K562 (cell line): Measurements from ENCODE around the gene CNTFR. TPM values are rescaled to one million over a fixed set of nuclear protein-coding genes. Genes with fewer than 3 reads are reported as not detected.

Source experiments
- ATF3 ChIP-seq, 2 experiments: fragments of 450-650 bp in 1 of 2; sonication (generic) in 1 of 2; formaldehyde crosslinking in 1 of 2; IDR thresholded peaks in 1 of 2; conservative IDR thresholded peaks in 1 of 2; 2 replicates each; pipeline versions ENCODE4 v1.6.1 to v1.8.1; 2016 to 2023; ENCODE audit warnings: mild to moderate bottlenecking in 2 of 2, moderate library complexity in 2 of 2, inconsistent platforms in 1 of 2, missing genetic modification reagents in 1 of 2
- ELF4 ChIP-seq: fragments of 450-650 bp; formaldehyde crosslinking; IDR thresholded peaks from 2 replicates; pipeline ENCODE4 v1.4.0; 2022; ENCODE audit warnings: missing genetic modification characterization
- GATAD2A ChIP-seq: fragments of 450-650 bp; IDR thresholded peaks from 2 replicates; pipeline ENCODE4 v1.6.1; 2017
- KDM4B ChIP-seq, 2 experiments: fragments of 450-650 bp in 1 of 2; sonication (generic) in 1 of 2; IDR thresholded peaks; 2 replicates each; pipeline ENCODE4 v1.6.1; 2016 to 2017; ENCODE audit warnings: borderline replicate concordance in 2 of 2, antibody characterized with exemption in 1 of 2, low read depth in 1 of 2, mild to moderate bottlenecking in 1 of 2
- MLX ChIP-seq, 2 experiments: fragments of 450-650 bp in 1 of 2; sonication (generic) in 1 of 2; formaldehyde crosslinking; conservative IDR thresholded peaks; 2 replicates each; pipeline versions ENCODE4 v1.4.0 to v1.8.1; 2020 to 2022; ENCODE audit warnings: mild to moderate bottlenecking in 1 of 2, missing genetic modification reagents in 1 of 2
- NCOA4 ChIP-seq: fragments of 450-650 bp; IDR thresholded peaks from 2 replicates; pipeline ENCODE4 v1.6.1; 2018; ENCODE audit warnings: mild to moderate bottlenecking; ENCODE audit not compliant: partially characterized antibody
- NEUROD1 ChIP-seq: fragments of 150-350 bp; IDR thresholded peaks from 2 replicates; pipeline ENCODE4 v1.6.1; 2014; ENCODE audit warnings: borderline replicate concordance, low read length, low read depth; ENCODE audit not compliant: partially characterized antibody
- NFYB ChIP-seq: IDR thresholded peaks from 2 replicates; pipeline ENCODE4 v1.6.1; 2011; ENCODE audit warnings: mild to moderate bottlenecking, moderate library complexity; ENCODE audit not compliant: insufficient read length; ENCODE audit errors: extremely low read depth
- PTRF ChIP-seq: fragments of 450-650 bp; IDR thresholded peaks from 2 replicates; pipeline ENCODE4 v1.6.1; 2016; ENCODE audit warnings: mild to moderate bottlenecking, missing genetic modification characterization, missing compliant biosample characterization
- SIRT6 ChIP-seq: IDR thresholded peaks from one replicate; pipeline ENCODE4 v1.6.1; 2012; ENCODE audit warnings: low read depth, mild to moderate bottlenecking, control low read depth, inconsistent platforms, low read length, moderate library complexity
- SP1 ChIP-seq: sonication (generic); formaldehyde crosslinking; IDR thresholded peaks from 2 replicates; pipeline ENCODE4 v1.8.1; 2022; ENCODE audit warnings: mild to moderate bottlenecking, missing genetic modification reagents
- ZNF511 ChIP-seq: sonication (generic); formaldehyde crosslinking; IDR thresholded peaks from 2 replicates; pipeline ENCODE4 v1.8.0; 2022; ENCODE audit warnings: mild to moderate bottlenecking, missing genetic modification reagents
- ZSCAN29 ChIP-seq: fragments of 450-650 bp; IDR thresholded peaks from 2 replicates; pipeline ENCODE4 v1.6.1; 2017
- polyA plus RNA-seq, 8 experiments: library from polyadenylated mRNA; depleted of rRNA in 4 of 8; stranded (reverse) in 5 of 8; unstranded in 3 of 8; fragments of >200 nt; fragmentation: Nextera tagmentation in 2 of 8; fragmentation: Illumina TruSeq in 1 of 8; extraction: Ambion mirVana in 2 of 8; extraction: Trizol in 1 of 8; gene quantifications; 2 replicates each; pipeline versions ENCODE4 v1.2.1 to v1.2.3, GENCODE V29; 2011 to 2014; ENCODE audit warnings: inconsistent platforms in 1 of 8, missing spikeins in 1 of 8
- total RNA-seq, 7 experiments: library from RNA; depleted of rRNA in 6 of 7; stranded (reverse); fragments of >200 nt in 6 of 7; fragmentation: Illumina TruSeq in 2 of 7; extraction: Trizol in 2 of 7; gene quantifications; 2 replicates each; pipeline versions ENCODE4 v1.2.1 to v1.2.3, GENCODE V29; 2011 to 2021; ENCODE audit warnings: low replicate concordance in 1 of 7
- TF ChIP-seq, protein P1 (sequence below): fragments of 450-650 bp; IDR thresholded peaks from 2 replicates; pipeline ENCODE4 v1.6.1; 2017; ENCODE audit warnings: mild to moderate bottlenecking, moderate library complexity
- TF ChIP-seq, protein P2 (sequence below): IDR thresholded peaks from 3 replicates; pipeline ENCODE4 v1.6.1; 2011; ENCODE audit warnings: borderline replicate concordance, mild to moderate bottlenecking; ENCODE audit not compliant: insufficient read length, insufficient read depth
- TF ChIP-seq, protein P3 (sequence below): fragments of 250-450 bp; sonication (Bioruptor Pico); IDR thresholded peaks from 2 replicates; pipeline ENCODE4 v1.5.0; 2022; ENCODE audit warnings: mild to moderate bottlenecking
- TF ChIP-seq, protein P4 (sequence below): fragments of 200-800 bp; sonication (Bioruptor generic); IDR thresholded peaks from 2 replicates; pipeline ENCODE4 v1.6.1; 2017; ENCODE audit warnings: missing genetic modification characterization, missing compliant biosample characterization

CNTFR gene
- total and polyA plus RNA-seq, 9 of the 15 experiments (the other 6 are each of a cell fraction or from before 2014, with no cell fraction given), result not detected

DNA sequence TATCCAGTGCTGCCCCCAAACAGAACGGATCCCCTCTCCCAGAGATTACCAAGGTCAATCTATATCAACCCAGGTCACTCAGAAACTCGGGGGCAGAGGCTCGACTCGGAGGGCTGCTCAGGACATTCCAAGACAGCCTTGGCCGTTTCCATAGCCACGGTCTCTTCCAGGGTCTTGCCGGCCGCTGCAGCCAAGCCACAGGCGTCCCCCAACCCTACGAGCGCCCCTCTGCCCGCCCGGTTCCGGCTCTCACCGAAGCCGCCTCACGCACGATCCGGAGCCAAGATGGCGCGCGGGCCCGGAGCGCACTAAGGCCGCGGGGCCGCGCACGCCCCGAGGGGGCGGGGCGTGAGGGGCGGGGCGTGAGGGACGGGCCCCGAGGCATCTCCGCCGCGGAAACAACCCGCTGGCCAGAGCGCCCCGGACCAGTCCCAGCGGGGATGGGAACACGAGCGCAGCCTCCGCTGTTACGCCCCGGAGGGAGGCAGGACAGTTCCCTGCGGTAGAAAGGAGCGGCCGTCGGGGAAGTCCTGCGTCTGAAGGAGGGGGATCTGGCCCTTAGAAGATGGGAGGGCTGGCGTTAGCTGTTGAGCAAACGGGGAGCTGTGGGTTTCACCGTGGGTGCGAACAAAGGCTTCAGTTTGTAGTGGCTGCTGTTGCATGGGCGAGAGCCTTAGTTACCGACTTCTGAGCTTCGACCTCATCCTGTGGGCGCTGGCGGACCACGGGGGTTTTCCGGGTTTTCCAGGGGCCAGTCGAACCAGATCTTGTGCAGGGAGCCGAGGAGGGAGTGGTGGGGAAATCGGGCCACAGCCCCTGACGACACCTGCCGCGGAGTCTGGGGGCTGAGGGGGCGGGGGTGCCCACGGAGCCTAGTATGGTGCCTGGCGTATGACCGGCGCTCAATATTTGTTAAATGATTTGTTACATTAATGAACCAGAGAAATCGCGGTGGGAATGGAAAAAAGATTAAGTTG, 22.6 kb upstream of the CNTFR start, which contains the start of gene RPP25L (continued):
- TF ChIP-seq KDM4B (IDR thresholded peaks at IDR 0.05; ENCODE audit: borderline replicate concordance in 2 of 2, low read depth in 1 of 2) (no peak), ZNF511 (CRISPR knock-in tag) (no peak; the same call in 1 of the 2 replicates), ZSCAN29 (no peak), NEUROD1 (no peak), SIRT6 (no peak), ELF4 (CRISPR knock-in tag) (no peak), NFYB (no peak), MLX (CRISPR knock-in tag; conservative IDR thresholded peaks at IDR 0.05) (no peak), ATF3 (IDR thresholded peaks at IDR 0.05) (no peak), ATF3 (CRISPR knock-in tag; conservative IDR thresholded peaks at IDR 0.05) (no peak), GATAD2A (no peak), SP1 (CRISPR knock-in tag) (peak; percentile 51; the same call in 1 of the 2 replicates), NCOA4 (no peak), PTRF (tag) (no peak)
- TF ChIP-seq, protein P1, sequence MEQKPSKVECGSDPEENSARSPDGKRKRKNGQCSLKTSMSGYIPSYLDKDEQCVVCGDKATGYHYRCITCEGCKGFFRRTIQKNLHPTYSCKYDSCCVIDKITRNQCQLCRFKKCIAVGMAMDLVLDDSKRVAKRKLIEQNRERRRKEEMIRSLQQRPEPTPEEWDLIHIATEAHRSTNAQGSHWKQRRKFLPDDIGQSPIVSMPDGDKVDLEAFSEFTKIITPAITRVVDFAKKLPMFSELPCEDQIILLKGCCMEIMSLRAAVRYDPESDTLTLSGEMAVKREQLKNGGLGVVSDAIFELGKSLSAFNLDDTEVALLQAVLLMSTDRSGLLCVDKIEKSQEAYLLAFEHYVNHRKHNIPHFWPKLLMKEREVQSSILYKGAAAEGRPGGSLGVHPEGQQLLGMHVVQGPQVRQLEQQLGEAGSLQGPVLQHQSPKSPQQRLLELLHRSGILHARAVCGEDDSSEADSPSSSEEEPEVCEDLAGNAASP, result no peak
- TF ChIP-seq, protein P2, sequence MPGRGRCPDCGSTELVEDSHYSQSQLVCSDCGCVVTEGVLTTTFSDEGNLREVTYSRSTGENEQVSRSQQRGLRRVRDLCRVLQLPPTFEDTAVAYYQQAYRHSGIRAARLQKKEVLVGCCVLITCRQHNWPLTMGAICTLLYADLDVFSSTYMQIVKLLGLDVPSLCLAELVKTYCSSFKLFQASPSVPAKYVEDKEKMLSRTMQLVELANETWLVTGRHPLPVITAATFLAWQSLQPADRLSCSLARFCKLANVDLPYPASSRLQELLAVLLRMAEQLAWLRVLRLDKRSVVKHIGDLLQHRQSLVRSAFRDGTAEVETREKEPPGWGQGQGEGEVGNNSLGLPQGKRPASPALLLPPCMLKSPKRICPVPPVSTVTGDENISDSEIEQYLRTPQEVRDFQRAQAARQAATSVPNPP, result no peak
- TF ChIP-seq, protein P3, sequence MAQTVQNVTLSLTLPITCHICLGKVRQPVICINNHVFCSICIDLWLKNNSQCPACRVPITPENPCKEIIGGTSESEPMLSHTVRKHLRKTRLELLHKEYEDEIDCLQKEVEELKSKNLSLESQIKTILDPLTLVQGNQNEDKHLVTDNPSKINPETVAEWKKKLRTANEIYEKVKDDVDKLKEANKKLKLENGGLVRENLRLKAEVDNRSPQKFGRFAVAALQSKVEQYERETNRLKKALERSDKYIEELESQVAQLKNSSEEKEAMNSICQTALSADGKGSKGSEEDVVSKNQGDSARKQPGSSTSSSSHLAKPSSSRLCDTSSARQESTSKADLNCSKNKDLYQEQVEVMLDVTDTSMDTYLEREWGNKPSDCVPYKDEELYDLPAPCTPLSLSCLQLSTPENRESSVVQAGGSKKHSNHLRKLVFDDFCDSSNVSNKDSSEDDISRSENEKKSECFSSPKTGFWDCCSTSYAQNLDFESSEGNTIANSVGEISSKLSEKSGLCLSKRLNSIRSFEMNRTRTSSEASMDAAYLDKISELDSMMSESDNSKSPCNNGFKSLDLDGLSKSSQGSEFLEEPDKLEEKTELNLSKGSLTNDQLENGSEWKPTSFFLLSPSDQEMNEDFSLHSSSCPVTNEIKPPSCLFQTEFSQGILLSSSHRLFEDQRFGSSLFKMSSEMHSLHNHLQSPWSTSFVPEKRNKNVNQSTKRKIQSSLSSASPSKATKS (CRISPR knock-in tag), result no peak
- TF ChIP-seq, protein P4, sequence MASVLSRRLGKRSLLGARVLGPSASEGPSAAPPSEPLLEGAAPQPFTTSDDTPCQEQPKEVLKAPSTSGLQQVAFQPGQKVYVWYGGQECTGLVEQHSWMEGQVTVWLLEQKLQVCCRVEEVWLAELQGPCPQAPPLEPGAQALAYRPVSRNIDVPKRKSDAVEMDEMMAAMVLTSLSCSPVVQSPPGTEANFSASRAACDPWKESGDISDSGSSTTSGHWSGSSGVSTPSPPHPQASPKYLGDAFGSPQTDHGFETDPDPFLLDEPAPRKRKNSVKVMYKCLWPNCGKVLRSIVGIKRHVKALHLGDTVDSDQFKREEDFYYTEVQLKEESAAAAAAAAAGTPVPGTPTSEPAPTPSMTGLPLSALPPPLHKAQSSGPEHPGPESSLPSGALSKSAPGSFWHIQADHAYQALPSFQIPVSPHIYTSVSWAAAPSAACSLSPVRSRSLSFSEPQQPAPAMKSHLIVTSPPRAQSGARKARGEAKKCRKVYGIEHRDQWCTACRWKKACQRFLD, result no peak
